Loucy (cell line): ENCODE results near the gene AAK1.

Experiments
- H2AFZ ChIP-seq: fragments of 200-600 bp; sonication (generic); 2 replicates; pipeline ENCODE4 v1.6.0; 2016; ENCODE audit warnings: antibody characterized with exemption, mild to moderate bottlenecking, low read length, moderate library complexity
- H3F3A ChIP-seq: fragments of 200-600 bp; 2 replicates; pipeline ENCODE4 v1.6.0; 2016; ENCODE audit warnings: antibody characterized with exemption, low read depth, mild to moderate bottlenecking
- H3K27me3 ChIP-seq: fragments of 200-600 bp; sonication (generic); 2 replicates; pipeline ENCODE4 v1.6.1; 2014; ENCODE audit warnings: low read length, mild to moderate bottlenecking; ENCODE audit not compliant: insufficient read depth, poor library complexity, severe bottlenecking
- H3K36me3 ChIP-seq: fragments of 200-600 bp; sonication (generic); 2 replicates; pipeline ENCODE4 v1.6.1; 2016; ENCODE audit warnings: low read length; ENCODE audit not compliant: insufficient read depth
- H3K4me1 ChIP-seq: fragments of 200-600 bp; sonication (generic); 2 replicates; pipeline ENCODE4 v1.5.1; 2014; ENCODE audit warnings: low read length, mild to moderate bottlenecking; ENCODE audit not compliant: insufficient read depth, poor library complexity, severe bottlenecking
- H3K4me2 ChIP-seq: fragments of 200-600 bp; sonication (generic); 2 replicates; pipeline ENCODE4 v1.6.0; 2014; ENCODE audit warnings: antibody characterized with exemption, low read length, low read depth, mild to moderate bottlenecking; ENCODE audit not compliant: poor library complexity, severe bottlenecking
- H3K4me3 ChIP-seq: fragments of 200-600 bp; sonication (generic); 2 replicates; pipeline ENCODE4 v1.5.1; 2014; ENCODE audit warnings: low read length, mild to moderate bottlenecking, mixed read lengths; ENCODE audit not compliant: poor library complexity, severe bottlenecking
- H3K79me2 ChIP-seq: fragments of 200-600 bp; sonication (generic); 2 replicates; pipeline ENCODE4 v1.6.1; 2014; ENCODE audit warnings: low read length; ENCODE audit not compliant: insufficient read depth
- H3K9ac ChIP-seq: fragments of 200-600 bp; sonication (generic); 2 replicates; pipeline ENCODE4 v1.6.0; 2014; ENCODE audit warnings: mild to moderate bottlenecking, low read depth, low read length, moderate library complexity; ENCODE audit not compliant: poor library complexity, severe bottlenecking
- H3K9me2 ChIP-seq: fragments of 200-600 bp; sonication (generic); replicated peaks from 2 replicates; pipeline ENCODE4 v1.6.1; 2016; ENCODE audit warnings: low read depth, low read length, mixed read lengths
- H3K9me3 ChIP-seq: fragments of 200-600 bp; sonication (generic); 2 replicates; pipeline ENCODE4 v1.6.1; 2014; ENCODE audit warnings: mild to moderate bottlenecking, antibody characterized with exemption, low read length, low read depth; ENCODE audit not compliant: insufficient read depth
- H4K20me1 ChIP-seq: fragments of 200-600 bp; sonication (generic); 2 replicates; pipeline ENCODE4 v1.6.0; 2014; ENCODE audit warnings: antibody characterized with exemption, low read length, mild to moderate bottlenecking; ENCODE audit not compliant: insufficient read depth, poor library complexity, severe bottlenecking
- CTCF ChIP-seq: fragments of 200-600 bp; sonication (generic); conservative IDR thresholded peaks from 2 replicates; pipeline ENCODE4 v1.5.1; 2014; ENCODE audit warnings: mild to moderate bottlenecking, antibody characterized with exemption, low read length
- EZH2phosphoT487 ChIP-seq: fragments of 200-600 bp; IDR thresholded peaks from 2 replicates; pipeline ENCODE4 v1.6.1; 2018; ENCODE audit warnings: antibody characterized with exemption, mild to moderate bottlenecking, moderate library complexity, borderline replicate concordance

Gene AAK1

DNA sequence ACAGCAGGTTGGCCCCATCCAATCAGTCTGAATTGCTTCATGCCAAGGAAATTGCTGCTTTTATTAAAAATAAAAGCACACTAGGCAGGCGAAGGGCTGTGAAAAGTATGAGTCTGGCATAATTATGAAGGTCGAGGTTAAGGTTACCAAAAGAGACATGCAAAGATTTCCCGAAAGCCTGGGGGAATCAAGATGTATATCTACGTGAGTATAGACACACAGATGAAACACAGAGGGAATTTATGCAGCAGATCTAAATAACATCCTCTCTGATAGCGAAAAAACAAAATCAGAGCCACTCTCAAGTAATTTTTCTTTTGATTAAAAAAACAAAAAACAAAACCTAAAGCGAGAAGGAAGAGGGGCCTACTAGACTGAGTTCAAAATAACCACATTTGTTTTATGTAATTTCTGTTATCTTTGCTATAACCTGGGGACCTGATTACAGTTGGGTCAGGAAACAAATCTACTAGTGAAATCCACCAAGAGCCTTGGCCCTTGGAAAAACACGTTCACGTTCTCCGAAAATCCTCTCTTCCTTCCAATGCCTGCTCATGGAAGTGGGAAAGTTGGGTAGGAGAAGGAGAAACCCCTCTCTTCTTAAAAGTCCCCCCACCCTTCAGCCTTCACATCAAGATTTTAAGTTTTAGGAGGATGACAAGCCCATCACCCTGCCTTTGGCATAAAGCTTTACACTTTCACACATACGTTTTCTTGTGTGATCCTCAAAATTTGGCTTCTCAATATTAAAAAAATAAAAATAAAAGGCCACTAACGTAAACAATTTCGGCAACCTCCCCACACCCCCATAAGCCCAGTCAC, 1.4 kb downstream of the AAK1 start:
- H3K79me2 ChIP-seq: peaks cover 63% of the 10 kb centered on the region
- H3K9me3 ChIP-seq: no peaks in the 10 kb centered on the region
- H3F3A ChIP-seq: peaks cover 28% of the 10 kb centered on the region
- peaks cover 73% of the 10 kb centered on the region for H3K4me1 ChIP-seq
- no peaks in the 10 kb centered on the region for H3K36me3 ChIP-seq
- H3K27me3 ChIP-seq: no peaks in the 10 kb centered on the region
- peaks cover 54% of the 10 kb centered on the region for H4K20me1 ChIP-seq
- TF ChIP-seq EZH2phosphoT487 (no peak), CTCF (no peak)
- no peak overlapping the region for H2AFZ ChIP-seq
- peak overlapping the region; percentile 94 for H3K9ac ChIP-seq
- peak overlapping the region; percentile 81 for H3K4me3 ChIP-seq
- H3K9me2 ChIP-seq: no peaks in the 10 kb centered on the region
- peak overlapping the region; percentile 87 for H3K4me2 ChIP-seq

GRCh38 chr2:69641471-69641870, 2.1 kb downstream of the AAK1 start:
- Histone ChIP-seq H2AFZ (no peak overlapping the region), H3K79me2 (peaks cover 70% of the 10 kb centered on the region), H3K4me1 (peaks cover 70% of the 10 kb centered on the region), H3K4me3 (peak overlapping the region; percentile 81), H4K20me1 (peaks cover 57% of the 10 kb centered on the region), H3F3A (peaks cover 26% of the 10 kb centered on the region), H3K4me2 (peak overlapping the region; percentile 87), H3K27me3 (no peaks in the 10 kb centered on the region), H3K9ac (peak overlapping the region; percentile 94), H3K36me3 (no peaks in the 10 kb centered on the region), H3K9me2 (no peaks in the 10 kb centered on the region), H3K9me3 (no peaks in the 10 kb centered on the region)
- no peak for TF ChIP-seq EZH2phosphoT487
- no peak for TF ChIP-seq CTCF

- H2AFZ ChIP-seq: no peak overlapping the region
- H3K27me3 ChIP-seq: no peaks in the 10 kb centered on the region
- no peaks in the 10 kb centered on the region for H3K9me3 ChIP-seq
- H3K9me2 ChIP-seq: no peaks in the 10 kb centered on the region
- H3K9ac ChIP-seq: peak overlapping the region; percentile 94
- TF ChIP-seq EZH2phosphoT487 (no peak), CTCF (no peak)
- no peaks in the 10 kb centered on the region for H3K36me3 ChIP-seq
- H3K4me3 ChIP-seq: peak overlapping the region; percentile 81
- H3F3A ChIP-seq: peaks cover 6% of the 10 kb centered on the region; the same call in 1 of the 2 replicates
- peaks cover 69% of the 10 kb centered on the region for H3K4me1 ChIP-seq
- H4K20me1 ChIP-seq: peaks cover 79% of the 10 kb centered on the region
- peaks cover 92% of the 10 kb centered on the region for H3K79me2 ChIP-seq
- peak overlapping the region; percentile 87 for H3K4me2 ChIP-seq
Observed at GRCh38 chr2:69639266-69639665, 4.3 kb downstream of the AAK1 start.
